NCI-H1092 treated with DMSO at 0.1 percent for 48 hours (cell line): ENCODE results near the gene CPNE7.

Source experiments
- DNase-seq: peaks from one replicate; lab custom pipeline; 2025; lab: John Stamatoyannopoulos, UW

Gene CPNE7

DNA sequence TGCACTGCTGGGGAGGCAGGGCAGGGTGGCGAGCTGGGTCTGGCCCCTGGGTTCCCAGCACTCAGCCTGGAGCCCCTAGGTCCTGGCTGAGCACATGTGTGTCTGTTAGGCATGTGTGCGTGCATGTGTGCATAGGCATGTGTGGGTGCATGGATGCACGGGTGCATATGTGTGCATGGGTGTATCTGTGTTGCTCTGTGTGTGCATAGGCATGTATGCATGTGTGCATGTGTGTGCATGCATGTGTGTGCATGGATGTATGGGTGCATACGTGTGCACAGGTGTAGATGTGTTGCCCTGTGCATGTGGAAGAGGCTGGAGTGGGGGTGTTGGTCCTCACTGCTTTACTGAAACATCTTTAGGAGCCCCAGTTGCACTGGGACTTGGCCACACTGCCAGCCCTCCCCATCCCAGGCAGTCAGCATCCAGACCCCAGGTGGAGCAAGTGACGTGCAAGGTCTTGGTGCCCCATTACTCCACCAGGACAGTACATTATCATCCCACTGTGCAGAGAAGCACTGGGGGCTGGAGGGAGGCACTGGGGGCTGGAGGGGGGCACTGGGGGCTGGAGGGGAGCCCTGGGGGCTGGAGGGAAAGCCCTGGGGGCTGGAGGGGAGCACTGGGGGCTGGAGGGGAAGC lies 27.5 kb downstream of the CPNE7 start:
- DNase-seq: no peak

GRCh38 chr16:89604764-89605163 lies 29.2 kb downstream of the CPNE7 start:
- DNase-seq: no peak

DNA sequence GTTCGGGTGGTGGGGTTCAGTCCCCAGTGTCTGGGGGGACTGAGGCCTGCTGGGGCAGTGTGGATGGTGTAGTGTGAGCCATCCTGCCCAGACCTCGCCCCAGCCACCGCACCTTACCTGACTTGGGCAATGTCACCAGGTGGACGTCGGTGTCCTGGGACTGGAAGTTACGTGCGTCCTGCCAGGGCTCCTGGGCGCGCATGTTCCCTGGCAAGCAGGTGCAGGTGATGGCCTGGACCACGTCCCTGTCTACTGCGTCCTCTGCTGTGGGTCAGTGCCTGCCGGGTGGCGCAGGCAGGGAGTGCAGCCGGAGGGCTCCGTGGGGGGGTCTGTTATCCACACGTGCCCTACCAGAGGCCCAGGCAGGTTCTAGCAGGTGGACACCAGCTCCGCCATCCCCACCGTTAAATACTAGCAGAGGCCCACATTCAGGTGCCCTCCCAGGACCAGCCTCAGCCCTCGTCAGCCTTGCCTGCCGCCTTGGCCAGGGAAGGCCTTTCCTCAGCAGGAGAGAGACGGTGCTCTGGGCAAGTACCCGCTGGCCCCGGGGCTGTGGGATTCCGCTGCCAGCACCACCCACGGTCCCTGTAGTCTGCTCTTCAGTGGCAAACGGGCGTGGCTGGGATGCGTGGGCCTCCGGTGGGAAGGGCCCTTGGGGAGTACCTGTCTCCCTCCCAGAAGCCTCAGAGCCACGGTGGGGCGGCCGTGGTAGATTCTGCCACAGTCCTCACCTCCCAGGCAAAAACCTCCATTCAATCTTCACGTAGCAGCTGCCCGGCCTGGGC lies 29.8 kb downstream of the CPNE7 start:
- DNase-seq: no peak

GRCh38 chr16:89606006-89606405 lies 30.4 kb downstream of the CPNE7 start:
- DNase-seq: peak; percentile 19

GRCh38 chr16:89607453-89607852 lies 31.9 kb downstream of the CPNE7 start:
- no peak for DNase-seq

DNA sequence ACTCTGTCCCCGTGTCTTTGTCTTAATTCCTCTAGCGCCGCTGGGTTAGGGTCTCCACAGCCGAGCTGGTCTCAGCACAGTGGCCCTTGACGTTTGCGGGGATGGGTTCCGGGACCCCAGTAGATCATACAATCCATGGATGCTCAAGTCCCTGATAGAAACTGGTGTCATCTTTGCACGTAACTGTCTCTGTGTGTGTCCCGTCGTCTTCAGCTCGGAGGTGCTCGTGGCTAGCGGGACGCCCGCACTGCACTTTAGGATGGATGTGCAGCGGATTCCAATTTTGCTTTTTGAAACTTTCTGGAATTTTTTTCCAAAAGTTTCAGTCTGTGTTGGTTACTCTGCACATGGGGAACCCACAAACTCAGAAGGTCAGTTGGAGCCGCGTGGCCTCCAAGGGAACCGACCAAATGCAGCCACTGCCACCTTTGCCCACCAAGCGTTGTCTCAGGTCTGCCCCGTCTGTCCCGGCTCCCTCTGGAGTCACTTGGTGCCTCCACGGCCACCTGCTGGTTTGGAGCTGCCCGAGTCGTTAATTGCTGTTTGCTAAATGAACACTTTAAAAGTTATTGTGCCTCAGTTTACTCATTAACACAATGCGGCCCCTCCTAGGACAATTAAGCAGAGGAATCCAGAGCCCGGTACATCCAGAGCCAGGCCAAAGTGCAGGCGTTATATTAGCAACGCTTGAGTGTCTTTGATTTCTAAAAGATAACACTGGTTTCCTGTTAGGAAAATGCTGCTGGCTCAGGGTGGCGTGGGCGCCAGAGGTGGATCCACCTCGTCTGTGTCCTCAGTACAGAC lies 32.6 kb downstream of the CPNE7 start:
- no peak for DNase-seq

DNA sequence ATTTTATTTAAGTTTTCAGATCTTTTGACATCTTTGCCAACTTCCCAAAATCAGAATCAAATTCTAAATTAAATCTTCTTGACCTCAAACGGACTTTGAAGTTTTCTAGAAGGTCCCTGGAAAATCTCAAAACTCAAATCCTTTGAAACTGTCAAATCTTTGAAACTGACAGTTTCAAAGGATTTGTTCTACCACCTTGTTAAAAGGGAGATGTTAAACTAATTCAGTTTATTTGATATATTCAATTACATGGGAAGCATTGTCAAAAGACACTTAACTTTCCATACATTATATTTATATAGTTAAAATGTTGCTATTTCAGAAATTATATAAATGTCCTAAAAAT lies 34.5 kb downstream of the CPNE7 start:
- no peak for DNase-seq

- DNase-seq: no peak
Observed at GRCh38 chr16:89612415-89613166, 37.0 kb downstream of the CPNE7 start.

DNA sequence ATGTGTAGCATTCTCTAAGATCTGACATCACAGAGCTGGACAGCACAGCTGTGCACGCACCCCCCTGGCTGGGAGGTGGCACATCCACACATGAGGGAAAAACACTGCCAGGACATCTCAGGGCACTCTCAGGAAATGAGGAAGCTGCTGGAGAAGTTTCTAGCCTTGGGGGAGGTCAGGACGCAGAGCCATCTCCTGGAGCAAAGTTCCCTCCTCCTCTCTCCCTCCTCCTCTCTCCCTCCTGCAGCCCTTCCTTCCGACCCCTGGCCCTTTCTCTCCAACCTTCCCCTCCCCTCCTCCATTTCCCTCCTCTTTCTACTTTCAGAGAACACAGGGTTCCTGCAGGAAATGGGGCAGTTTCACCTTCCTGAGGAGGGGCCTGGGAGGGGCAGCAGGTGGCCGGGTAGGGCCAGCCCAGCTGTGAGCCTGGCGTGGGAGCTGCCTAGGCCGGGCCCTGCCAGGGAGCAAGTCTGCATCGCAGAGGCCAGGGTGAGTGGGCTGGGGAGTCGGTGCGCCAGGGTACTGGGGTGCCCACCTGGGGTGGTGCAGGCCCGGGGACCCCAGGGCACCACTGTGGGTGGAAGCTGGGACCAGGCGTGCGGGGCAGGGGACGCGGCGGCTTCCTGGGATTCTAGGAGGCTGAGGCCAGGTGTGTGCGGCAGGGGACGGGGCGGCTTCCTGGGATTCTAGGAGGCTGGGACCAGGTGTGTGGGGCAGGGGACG lies 37.8 kb downstream of the CPNE7 start, which contains the start of gene DPEP1:
Gene DPEP1, plus strand, starts transcription at position 412 of the 723 bp plus-strand sequence. CDS start 16,769 bp downstream, outside the sequence.
- no peak for DNase-seq

DNA sequence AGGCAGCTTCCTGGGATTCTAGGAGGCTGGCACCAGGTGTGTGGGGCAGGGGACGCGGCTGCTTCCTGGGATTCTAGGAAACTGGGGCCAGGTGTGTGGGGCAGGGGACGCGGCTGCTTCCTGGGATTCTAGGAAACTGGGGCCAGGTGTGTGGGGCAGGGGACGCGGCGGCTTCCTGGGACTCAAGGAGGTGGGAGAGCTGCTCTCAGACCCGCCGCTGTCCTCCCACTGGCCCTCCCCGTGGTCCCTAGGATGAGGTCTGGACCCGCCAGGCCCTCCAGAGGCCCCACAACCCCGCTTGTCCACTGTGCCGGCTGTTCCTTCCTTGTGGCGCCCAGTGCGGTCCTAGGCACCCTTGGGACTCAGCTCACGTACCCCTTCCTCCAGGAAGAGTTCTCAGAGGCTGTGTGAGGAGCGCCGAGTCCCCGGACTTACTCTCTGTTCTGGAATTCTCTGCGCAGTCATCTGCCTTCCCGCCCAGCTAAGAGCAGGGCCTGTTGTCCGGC lies 38.4 kb downstream of the CPNE7 start:
- DNase-seq: no peak

- DNase-seq: no peak
Observed at GRCh38 chr16:89615176-89615575, 39.6 kb downstream of the CPNE7 start.

DNA sequence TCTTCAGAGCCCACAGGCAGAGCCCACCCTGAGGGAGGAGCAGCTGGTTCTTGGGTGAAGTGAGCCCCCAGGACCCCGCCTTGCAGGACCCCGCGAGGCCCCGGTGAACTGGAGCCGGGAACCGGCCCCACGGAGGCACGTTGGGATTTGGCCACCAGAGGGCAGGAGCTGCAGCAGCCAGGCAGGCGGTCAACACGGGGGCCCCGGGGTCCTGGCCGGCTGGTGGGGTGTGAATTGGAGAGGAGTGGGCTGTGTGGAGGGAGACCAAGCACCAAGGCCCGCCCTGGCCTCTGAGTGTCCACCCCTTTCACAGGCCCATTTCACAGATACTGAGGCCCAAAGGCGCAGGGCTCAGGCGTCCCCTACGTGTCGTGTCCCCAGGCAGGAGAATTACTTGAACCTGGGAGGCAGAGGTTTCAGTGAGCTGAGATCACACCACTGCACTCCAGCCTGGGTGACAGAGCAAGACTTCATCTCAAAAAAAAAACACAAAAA lies 40.1 kb downstream of the CPNE7 start:
- no peak for DNase-seq

DNA sequence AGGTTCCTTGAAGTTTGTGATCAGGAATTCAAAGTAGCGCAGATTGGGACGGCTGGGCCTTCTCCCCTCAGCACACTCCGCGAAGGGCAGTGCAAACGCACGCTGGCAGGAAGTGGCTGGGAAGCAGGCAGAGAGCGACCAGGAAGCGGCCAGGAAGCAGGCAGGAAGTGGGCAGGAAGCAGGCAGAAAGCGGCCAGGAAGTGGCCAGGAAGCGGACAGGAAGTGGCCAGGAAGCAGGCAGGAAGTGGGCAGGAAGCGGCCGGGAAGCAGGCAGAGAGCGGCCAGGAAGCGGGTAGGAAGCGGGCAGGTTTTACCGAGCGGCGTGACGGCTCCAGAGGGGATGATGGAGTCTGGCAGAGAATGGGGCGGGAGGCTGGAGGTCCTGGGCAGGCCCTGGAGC lies 41.1 kb downstream of the CPNE7 start:
- no peak for DNase-seq

DNA sequence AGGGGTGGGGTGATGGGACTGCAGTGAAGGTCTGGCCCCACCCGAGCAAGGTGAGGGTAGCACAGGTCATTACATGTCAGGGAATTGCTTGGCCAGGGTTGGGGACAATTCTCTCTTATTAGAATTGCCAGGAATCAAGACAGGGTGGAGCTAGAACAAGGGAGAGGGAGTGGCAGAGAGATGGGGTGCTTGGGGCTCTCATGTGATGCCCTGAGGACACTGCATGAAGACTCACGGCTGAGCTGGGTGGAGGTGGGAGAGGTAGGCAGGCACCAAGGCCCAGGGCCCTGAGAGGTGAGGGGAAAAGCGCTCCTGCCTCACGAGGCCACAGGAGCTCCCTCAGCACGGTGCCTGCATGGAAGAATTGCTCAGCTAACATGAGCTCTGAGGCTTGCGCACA lies 41.5 kb downstream of the CPNE7 start:
- DNase-seq: no peak

GRCh38 chr16:89618109-89618998 lies 42.8 kb downstream of the CPNE7 start:
- peak; percentile 20 for DNase-seq

- DNase-seq: no peak
Observed at GRCh38 chr16:89619840-89620239, 44.3 kb downstream of the CPNE7 start.

DNA sequence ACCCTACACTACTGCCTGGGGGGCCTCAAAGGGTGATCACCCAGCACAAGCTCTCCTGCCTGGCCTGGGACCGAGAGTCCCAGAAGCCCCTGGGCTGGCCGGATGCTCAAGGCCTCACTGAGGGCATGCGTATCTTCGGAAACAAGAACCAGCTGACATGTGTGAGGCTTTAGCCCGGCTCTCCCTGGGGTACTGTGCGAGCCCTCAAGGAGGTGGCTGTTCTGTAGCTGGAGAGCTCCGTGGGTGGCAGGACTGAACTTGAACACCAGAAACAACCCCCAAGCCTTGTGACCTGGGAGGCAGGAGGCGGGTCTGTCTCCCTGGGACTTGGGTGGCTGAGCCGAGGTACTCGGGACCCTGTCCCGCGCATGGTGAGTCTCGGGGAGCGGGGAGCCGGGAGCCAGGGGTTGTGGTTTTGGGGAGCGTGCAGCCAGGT lies 44.9 kb downstream of the CPNE7 start:
- no peak for DNase-seq

DNA sequence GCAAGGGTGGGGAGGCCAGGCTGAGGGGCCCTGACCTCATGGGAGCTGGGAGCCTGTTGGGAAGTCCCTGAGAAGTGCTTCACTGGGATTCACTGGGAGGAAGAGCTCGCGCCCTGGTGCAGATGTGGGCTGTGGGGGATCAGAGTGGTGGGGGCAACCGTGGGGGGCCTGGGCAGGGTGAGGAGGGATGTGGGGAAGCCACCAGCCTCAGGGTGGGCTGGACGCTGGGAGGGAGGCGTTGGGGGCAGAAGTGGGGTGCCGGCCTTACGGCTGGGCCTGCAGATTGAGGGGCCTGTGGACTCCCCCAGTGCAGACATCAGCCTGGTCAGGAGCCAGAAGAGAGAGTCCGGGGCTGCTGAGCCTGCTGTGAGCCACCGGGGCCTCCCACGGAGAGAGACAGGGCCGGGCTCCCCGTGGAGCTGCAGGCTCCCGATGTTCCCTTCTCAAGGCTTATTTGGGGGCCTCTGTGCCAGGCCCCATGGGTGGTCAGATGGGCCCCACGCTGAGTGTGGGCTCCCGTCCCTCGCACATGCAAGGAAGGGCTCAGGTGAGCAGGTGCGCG lies 45.7 kb downstream of the CPNE7 start:
- DNase-seq: no peak

DNA sequence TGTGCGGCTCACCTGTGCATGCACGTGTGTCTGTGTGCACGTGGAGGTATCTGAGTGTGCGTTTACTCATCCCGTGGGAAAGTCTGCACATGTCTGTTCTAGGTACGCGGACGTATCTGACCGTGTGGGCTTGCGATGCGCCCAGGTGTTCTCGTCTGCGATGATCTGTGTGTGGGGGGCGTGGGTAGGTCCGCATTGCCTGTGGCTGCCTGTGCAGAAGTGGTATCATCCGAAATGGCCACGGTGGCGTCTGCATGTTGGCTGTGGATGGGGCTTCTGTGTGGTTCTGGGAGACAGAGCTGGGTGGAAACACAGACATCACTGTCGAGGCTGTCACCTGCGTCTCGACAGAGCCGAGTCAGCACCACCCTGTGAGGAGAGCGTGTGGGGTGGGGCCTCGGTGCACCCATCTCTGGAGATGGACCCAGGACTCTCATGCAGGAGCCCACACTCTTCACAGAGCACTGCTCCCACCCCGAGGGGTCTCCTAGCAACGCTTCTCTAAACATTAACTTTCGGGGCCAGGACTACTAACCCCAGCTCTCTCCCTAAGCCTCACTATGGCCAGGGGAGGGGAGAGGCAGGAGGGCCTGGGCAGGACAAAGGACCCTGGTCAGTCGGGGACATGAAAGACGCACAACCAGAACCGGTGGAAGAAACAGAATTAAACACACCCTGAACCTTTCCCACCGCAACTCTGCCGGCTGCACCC lies 46.3 kb downstream of the CPNE7 start:
- no peak for DNase-seq
